Osteoblast (primary cell): ENCODE data around the gene ZNF775. TPM values are rescaled to one million over a fixed set of nuclear protein-coding genes. Genes with fewer than 3 reads are reported as not detected.

Experiments used
- DNase-seq: peaks from one replicate; pipeline ENCODE4 v3.0.0; 2011; ENCODE audit warnings: low spot score, mixed read lengths; ENCODE audit not compliant: insufficient read length; ENCODE audit errors: missing footprints
- H2AFZ ChIP-seq: 2 replicates; pipeline ENCODE4 v1.6.0; 2011; ENCODE audit warnings: mild to moderate bottlenecking, low read length
- H3K27ac ChIP-seq: 2 replicates; pipeline ENCODE4 v1.5.1; 2011; ENCODE audit warnings: mild to moderate bottlenecking, low read depth, low read length, moderate library complexity
- H3K27me3 ChIP-seq: 2 replicates; pipeline ENCODE4 v1.6.0; 2012; ENCODE audit warnings: mild to moderate bottlenecking, control low read depth, inconsistent platforms, low read length, moderate library complexity; ENCODE audit not compliant: insufficient read depth
- H3K36me3 ChIP-seq: 2 replicates; pipeline ENCODE4 v1.5.1; 2011; ENCODE audit warnings: mild to moderate bottlenecking, low read length, control low read depth, moderate library complexity; ENCODE audit not compliant: insufficient read depth
- H3K4me1 ChIP-seq: 2 replicates; pipeline ENCODE4 v1.5.1; 2011; ENCODE audit warnings: mild to moderate bottlenecking, low read length, control low read depth, moderate library complexity; ENCODE audit not compliant: insufficient read depth
- H3K4me2 ChIP-seq: 2 replicates; pipeline ENCODE4 v1.6.0; 2011; ENCODE audit warnings: mild to moderate bottlenecking, low read length; ENCODE audit not compliant: insufficient read depth
- H3K4me3 ChIP-seq: fragments of 200-600 bp; sonication (generic); 3 replicates; pipeline ENCODE4 v1.5.1; 2012; ENCODE audit warnings: mild to moderate bottlenecking, low read length, inconsistent platforms; ENCODE audit not compliant: insufficient read depth
- H3K79me2 ChIP-seq: 2 replicates; pipeline ENCODE4 v1.6.0; 2012; ENCODE audit warnings: mild to moderate bottlenecking, low read length, control low read depth, inconsistent platforms; ENCODE audit not compliant: insufficient read depth
- H3K9me3 ChIP-seq: 2 replicates; pipeline ENCODE4 v1.5.1; 2011; ENCODE audit warnings: low read depth, low read length, control low read depth
- H4K20me1 ChIP-seq: 2 replicates; pipeline ENCODE4 v1.6.0; 2012; ENCODE audit warnings: mild to moderate bottlenecking, low read length, control low read depth; ENCODE audit not compliant: insufficient read depth
- total RNA-seq: library from RNA; depleted of rRNA; stranded (reverse); fragments of >200 nt; gene quantifications from 2 replicates; pipeline ENCODE4 v1.2.3, GENCODE V29; 2012
- TF ChIP-seq, protein P1 (sequence below): IDR thresholded peaks from 2 replicates; pipeline ENCODE4 v1.5.1; 2011; ENCODE audit warnings: mild to moderate bottlenecking, low read depth, low read length, moderate library complexity; ENCODE audit errors: extremely low read depth

Gene ZNF775
- total RNA-seq, 1 donor: 6.2 TPM

DNA sequence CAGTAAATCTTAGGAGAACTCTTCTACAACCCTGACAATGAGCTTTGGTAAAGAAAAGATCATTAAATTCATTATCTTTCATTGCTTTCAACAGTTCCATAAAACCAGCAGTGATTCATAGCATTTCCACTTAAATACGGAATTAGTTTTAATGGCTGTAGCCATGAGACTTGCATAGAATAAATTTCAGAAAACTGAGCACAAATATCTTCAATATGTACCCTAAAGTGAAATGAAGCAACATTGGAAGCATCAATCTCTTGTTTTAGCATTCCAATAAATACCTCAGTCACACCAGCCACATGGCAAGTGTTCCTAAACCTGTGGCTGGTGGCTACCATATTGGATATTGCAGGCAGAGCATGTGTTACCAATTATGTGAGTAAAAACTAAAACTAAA lies 34.1 kb upstream of the ZNF775 start:
- Histone ChIP-seq H3K4me3 (no peak overlapping the region), H3K4me2 (no peak overlapping the region), H3K27ac (no peak overlapping the region), H2AFZ (no peak overlapping the region), H3K27me3 (peaks cover 33% of the 10 kb centered on the region), H3K4me1 (no peaks in the 10 kb centered on the region), H3K79me2 (no peaks in the 10 kb centered on the region), H3K9me3 (no peaks in the 10 kb centered on the region), H4K20me1 (no peaks in the 10 kb centered on the region), H3K36me3 (no peaks in the 10 kb centered on the region)
- no peak for DNase-seq
- TF ChIP-seq, protein P1, sequence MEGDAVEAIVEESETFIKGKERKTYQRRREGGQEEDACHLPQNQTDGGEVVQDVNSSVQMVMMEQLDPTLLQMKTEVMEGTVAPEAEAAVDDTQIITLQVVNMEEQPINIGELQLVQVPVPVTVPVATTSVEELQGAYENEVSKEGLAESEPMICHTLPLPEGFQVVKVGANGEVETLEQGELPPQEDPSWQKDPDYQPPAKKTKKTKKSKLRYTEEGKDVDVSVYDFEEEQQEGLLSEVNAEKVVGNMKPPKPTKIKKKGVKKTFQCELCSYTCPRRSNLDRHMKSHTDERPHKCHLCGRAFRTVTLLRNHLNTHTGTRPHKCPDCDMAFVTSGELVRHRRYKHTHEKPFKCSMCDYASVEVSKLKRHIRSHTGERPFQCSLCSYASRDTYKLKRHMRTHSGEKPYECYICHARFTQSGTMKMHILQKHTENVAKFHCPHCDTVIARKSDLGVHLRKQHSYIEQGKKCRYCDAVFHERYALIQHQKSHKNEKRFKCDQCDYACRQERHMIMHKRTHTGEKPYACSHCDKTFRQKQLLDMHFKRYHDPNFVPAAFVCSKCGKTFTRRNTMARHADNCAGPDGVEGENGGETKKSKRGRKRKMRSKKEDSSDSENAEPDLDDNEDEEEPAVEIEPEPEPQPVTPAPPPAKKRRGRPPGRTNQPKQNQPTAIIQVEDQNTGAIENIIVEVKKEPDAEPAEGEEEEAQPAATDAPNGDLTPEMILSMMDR: no peak

DNA sequence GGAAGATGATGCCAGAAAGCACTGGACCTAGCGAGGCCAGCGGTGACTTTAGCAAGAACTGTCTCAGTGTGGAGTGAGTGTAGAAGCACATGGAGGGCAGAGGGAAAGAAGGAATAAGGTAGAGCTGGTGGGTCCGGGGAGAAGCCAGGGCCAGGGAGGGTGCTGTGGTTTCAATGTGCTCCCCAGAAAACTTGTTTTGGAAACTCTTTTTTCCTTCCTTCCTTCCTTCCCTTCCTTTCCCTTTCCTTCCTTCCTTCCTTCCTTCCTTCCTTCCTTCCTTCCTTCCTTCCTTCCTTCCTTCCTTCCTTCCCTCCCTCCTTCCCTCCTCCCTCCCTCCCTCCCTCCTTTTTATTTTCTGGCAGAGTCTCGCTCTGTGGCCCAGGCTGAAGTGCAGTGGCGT lies 32.2 kb upstream of the ZNF775 start:
- Histone ChIP-seq H3K27me3 (peaks cover 17% of the 10 kb centered on the region), H3K4me3 (no peak overlapping the region), H3K4me2 (no peak overlapping the region), H3K79me2 (no peaks in the 10 kb centered on the region), H2AFZ (no peak overlapping the region), H4K20me1 (no peaks in the 10 kb centered on the region), H3K9me3 (no peaks in the 10 kb centered on the region), H3K27ac (no peak overlapping the region), H3K36me3 (no peaks in the 10 kb centered on the region), H3K4me1 (no peaks in the 10 kb centered on the region)
- no peak for DNase-seq
- TF ChIP-seq, protein P1: no peak

DNA sequence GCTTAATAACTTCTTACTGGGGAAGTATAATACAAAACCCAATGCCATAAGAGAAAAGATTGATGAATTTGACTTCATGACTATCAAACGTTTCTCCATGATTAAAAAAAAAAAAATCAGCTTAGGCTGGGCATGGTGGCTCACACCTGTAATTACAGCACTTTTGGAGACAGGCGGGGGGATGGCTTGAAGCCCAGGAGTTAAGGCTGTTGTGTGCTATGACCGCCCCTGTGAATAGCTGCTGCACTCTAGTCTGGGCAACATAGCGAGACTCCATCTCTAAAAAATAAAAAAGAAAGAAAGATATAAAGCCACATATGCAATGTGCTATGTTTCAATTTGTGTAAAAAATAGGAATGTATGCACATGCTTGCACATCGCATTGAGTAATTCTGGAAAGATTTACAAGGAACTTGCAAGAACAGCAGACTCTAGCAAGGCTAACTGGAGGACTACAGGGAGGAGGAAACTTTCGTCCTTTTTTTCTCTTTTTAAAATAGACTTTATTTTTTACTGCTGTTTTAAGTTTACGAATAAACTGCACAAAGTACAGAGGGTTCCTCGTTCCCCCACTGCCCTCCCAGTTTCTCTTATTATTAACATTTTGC lies 27.4 kb upstream of the ZNF775 start:
- H3K4me2 ChIP-seq: no peak overlapping the region

DNA sequence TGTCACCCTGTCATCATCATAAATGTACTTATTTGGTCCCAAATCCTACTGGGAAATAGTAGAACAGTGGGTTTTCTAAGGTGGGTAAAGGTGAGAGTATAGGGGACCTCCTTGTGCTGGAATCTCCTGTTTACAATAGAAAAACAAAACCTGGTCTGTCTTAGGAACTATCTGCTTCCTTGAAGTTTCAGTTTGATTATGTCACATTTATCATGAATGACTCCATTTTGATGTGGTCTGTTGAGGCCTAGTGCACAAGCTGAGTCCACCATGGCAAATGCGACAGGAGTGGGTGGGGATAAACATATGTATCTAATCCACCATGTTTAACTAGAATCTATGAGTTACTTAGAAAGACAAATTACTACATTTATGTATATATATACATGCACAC lies 23.5 kb upstream of the ZNF775 start:
- H3K4me2 ChIP-seq: no peak overlapping the region
- H4K20me1 ChIP-seq: no peaks in the 10 kb centered on the region
- H3K27me3 ChIP-seq: no peaks in the 10 kb centered on the region
- no peaks in the 10 kb centered on the region for H3K9me3 ChIP-seq
- H3K4me3 ChIP-seq: no peak overlapping the region
- peak overlapping the region; percentile 82 for H2AFZ ChIP-seq
- no peak for DNase-seq
- no peak overlapping the region for H3K27ac ChIP-seq
- no peaks in the 10 kb centered on the region for H3K79me2 ChIP-seq
- TF ChIP-seq, protein P1: no peak
- peaks cover 6% of the 10 kb centered on the region for H3K4me1 ChIP-seq
- no peaks in the 10 kb centered on the region for H3K36me3 ChIP-seq

More for the DNA sequence above, 27.4 kb upstream of the ZNF775 start:
- no peak for DNase-seq
- TF ChIP-seq, protein P1: no peak
- Histone ChIP-seq H3K9me3 (no peaks in the 10 kb centered on the region), H3K27ac (no peak overlapping the region), H4K20me1 (no peaks in the 10 kb centered on the region), H3K79me2 (no peaks in the 10 kb centered on the region), H3K27me3 (no peaks in the 10 kb centered on the region), H3K4me1 (peaks cover 3% of the 10 kb centered on the region), H3K4me3 (no peak overlapping the region), H3K36me3 (no peaks in the 10 kb centered on the region), H2AFZ (no peak overlapping the region)
